Retinal pigment epithelial cell (primary cell): ENCODE data around the gene NUBP1.

ENCODE experiments used
- DNase-seq: peaks from one replicate; pipeline ENCODE4 v3.0.0-alpha.2; 2010; ENCODE audit warnings: low read depth
- H3K4me3 ChIP-seq: 2 replicates; pipeline ENCODE4 v1.5.1; 2011; ENCODE audit warnings: mild to moderate bottlenecking, low read length, control low read depth, moderate library complexity
- TF ChIP-seq, protein P1 (sequence below): conservative IDR thresholded peaks from 2 replicates; pipeline ENCODE4 v1.5.1; 2011; ENCODE audit warnings: low read depth, low read length, control low read depth, inconsistent platforms

Gene NUBP1

DNA sequence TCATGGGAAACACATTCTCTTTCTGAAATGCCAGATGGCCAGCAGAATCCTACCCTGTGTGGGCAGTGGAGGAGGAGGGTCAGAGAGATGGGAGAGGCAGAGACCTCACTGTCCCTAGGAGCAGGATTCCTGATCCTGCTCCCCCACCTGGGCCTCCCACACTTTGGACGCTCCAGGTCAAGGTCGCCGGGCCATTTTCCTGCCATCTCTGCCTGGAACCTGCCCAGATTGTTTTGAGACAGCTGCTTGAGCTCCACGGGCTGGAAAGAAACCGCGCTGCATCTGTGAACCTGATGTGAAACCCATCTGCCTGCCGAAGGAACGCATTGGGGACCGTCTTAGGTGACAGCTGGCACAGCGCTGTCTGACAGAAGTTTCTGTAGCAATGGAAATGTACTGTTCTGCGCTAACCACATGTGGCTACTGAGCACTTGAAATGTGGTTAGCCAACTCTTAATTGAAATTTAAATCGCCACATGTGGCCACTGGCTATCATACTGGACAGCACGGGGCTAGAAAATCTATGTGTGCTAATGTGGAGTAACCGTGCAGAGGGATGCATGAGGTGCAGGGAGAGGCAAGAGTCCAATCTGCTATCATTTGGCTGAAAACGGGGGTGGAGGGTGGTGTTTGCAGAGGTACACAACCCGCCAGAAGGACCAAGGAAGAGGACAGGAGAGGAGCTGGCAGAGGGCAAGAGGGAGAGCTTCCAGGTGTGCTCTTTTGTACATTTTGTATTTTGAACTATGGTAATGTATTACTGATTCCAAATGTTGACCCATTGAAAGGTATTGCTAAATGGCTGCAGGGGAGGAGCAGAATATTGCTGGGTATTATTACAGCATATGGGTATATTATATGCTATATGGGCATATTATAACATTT is 15.4 kb upstream of the NUBP1 start:
- TF ChIP-seq, protein P1, sequence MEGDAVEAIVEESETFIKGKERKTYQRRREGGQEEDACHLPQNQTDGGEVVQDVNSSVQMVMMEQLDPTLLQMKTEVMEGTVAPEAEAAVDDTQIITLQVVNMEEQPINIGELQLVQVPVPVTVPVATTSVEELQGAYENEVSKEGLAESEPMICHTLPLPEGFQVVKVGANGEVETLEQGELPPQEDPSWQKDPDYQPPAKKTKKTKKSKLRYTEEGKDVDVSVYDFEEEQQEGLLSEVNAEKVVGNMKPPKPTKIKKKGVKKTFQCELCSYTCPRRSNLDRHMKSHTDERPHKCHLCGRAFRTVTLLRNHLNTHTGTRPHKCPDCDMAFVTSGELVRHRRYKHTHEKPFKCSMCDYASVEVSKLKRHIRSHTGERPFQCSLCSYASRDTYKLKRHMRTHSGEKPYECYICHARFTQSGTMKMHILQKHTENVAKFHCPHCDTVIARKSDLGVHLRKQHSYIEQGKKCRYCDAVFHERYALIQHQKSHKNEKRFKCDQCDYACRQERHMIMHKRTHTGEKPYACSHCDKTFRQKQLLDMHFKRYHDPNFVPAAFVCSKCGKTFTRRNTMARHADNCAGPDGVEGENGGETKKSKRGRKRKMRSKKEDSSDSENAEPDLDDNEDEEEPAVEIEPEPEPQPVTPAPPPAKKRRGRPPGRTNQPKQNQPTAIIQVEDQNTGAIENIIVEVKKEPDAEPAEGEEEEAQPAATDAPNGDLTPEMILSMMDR = no peak
- H3K4me3 ChIP-seq = no peak overlapping the region
- no peak for DNase-seq

DNA sequence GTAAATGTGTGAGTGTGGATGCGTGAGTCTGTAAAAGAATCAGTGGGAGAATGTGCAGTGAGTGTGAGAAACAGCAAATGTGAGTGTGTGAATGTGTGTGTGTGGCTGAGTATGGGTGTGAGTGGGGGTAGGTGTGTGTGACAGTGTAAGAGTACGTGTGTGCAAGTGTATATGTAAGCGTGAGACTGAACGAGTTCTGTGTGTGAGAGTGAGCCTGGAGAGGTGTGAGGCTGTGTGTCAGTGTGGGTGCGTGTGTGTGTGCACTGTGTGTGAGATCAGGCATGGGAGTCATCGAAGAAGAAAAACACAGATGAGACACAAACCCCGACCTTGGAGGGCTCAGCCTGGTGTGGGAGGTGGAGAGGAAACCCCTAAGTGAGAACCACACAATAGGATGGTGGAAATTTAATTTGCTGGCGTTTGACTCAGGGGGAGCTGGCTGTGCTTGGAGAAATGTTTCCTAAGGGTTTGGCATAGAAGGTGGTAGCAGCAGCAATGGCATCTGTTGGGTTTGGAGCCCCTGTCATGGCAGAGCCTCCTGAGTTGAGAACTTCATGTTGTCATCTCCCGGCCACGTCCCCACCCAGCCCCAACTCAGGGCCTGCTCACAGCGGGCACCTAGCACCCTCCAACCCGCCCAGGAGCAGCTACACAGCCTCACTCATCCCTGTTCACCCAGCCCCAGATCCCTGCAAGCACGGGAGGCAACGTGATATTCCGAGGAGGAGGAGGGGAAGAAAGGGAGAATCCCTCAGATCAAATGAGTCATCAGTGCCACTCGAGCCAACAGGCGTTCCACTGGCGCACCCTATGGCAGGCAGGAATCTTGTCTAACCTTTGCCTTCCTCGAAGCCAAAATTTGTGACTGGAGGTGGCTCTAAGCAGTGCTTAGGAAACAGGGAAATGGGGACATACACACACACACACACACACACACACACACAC is 14.3 kb upstream of the NUBP1 start:
- no peak overlapping the region for H3K4me3 ChIP-seq
- no peak for DNase-seq
- TF ChIP-seq, protein P1 = peak; percentile 14

DNA sequence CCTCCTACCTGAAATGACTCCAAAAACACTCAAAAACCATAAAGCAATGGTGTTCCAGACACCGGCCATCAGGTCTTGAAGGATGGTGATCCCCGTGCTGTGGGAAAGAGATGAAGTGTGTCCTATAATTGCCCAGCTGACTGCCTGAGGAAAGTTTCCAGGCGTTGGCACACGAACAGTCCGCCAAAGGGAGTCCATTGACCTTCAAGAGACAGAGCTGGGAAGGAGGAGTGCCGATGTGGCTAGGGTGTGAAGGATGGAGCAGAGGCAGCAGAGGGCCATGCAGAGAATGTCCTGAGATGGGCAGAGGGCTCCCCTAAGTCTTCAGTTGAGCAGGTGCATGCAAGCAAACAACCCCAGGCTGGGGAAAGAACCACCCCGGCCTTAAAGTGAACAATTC is 11.9 kb upstream of the NUBP1 start:
- DNase-seq = no peak
- TF ChIP-seq, protein P1 = no peak

DNA sequence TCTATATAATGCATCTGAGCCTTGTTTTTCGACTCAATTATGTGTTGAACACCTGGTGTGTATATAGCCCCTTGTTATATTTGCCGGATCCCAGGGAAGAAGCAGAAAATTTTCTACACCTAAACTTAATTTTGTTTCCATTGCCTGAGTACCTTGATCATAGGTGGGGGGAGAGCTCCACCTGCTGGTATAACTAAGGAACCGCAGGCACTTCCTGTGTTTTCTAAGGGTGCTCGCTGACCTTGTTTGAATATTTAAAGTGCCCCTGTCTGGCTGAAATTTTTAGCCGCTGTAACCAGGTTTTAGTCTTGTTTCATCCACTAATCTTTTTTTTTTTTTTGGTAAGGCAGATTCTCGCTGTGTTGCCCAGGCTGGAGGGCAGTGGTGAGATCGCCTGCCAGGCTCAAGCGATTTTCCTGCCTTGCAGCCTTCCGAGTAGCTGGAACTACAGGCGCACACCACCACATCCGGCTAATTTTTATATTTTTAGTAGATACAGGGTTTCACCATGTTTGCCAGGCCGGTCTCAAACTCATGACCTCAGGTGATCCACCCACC is 6.5 kb upstream of the NUBP1 start:
- TF ChIP-seq, protein P1 = peak; percentile 89
- no peak for DNase-seq
- H3K4me3 ChIP-seq = peak overlapping the region; percentile 27

More for the DNA sequence above, 11.9 kb upstream of the NUBP1 start:
- H3K4me3 ChIP-seq = no peak overlapping the region

DNA sequence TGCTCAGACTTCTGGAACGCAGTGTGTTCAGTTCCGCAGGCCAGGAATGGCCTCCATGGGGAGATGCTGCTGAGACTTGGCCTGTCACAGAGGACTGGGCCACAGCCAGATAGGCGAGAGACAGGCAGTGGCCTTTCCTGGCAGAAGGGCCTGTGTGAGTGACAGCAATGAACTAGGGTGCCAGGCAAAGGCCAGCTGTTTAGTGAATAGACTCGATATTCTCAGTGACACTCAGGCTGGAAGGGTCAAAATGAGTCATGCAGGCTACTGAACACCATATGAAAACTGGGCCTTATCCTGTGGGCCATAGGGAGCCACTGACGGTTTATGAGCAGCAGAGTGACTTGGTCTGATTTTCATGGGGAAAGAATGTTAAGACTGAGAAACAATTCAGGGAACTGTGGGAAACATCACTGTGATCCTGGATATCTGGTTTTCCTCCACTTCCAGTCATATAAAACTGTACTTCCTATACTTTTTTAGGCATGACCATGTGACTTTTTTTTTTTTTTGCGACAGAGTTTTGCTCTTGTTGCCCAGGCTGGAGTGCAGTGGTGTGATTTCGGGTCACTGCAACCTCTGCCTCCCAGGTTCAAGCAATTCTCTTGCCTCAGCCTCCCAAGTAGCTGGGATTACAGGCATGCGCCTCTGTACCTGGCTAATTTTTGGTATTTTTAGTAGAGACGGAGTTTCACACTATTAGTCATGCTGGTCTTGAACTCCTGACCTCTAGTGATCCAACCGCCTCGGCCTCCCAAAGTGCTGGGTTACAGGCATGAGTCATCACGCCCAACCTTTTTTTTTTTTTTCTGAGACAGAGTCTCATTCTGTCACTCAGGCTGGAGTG is 5.2 kb upstream of the NUBP1 start:
- DNase-seq = no peak
- TF ChIP-seq, protein P1 = no peak
- H3K4me3 ChIP-seq = no peak overlapping the region
